GM12878 (cell line): ENCODE measurements around the gene ADK.

ENCODE experiments used
- EGR1 ChIP-seq, 2 experiments: IDR thresholded peaks; 1 replicate in 1 of 2; 2 replicates in 1 of 2; pipeline ENCODE4 v1.6.1; 2011 to 2012; ENCODE audit warnings: low read depth in 2 of 2, low read length in 2 of 2, borderline replicate concordance in 1 of 2, mild to moderate bottlenecking in 1 of 2, moderate library complexity in 1 of 2
- SMAD1 ChIP-seq: fragments of 450-650 bp; IDR thresholded peaks from 2 replicates; pipeline ENCODE4 v1.6.1; 2018; ENCODE audit warnings: mild to moderate bottlenecking, low read depth; ENCODE audit not compliant: partially characterized antibody
- SPI1 ChIP-seq: IDR thresholded peaks from 2 replicates; pipeline ENCODE4 v1.6.1; 2011; ENCODE audit warnings: low read depth, mild to moderate bottlenecking, low read length, moderate library complexity, borderline replicate concordance; ENCODE audit not compliant: insufficient read depth
- ZNF274 ChIP-seq: IDR thresholded peaks from one replicate; pipeline ENCODE4 v1.8.0; 2011; ENCODE audit not compliant: insufficient read length, insufficient read depth
- TF ChIP-seq, protein P1 (sequence below), 3 experiments: IDR thresholded peaks in 2 of 3; conservative IDR thresholded peaks in 1 of 3; 2 replicates each; pipeline ENCODE4 v1.5.1; 2011; ENCODE audit warnings: low read depth in 3 of 3, low read length in 3 of 3, mild to moderate bottlenecking in 3 of 3, control low read depth in 2 of 3, moderate library complexity in 2 of 3, inconsistent platforms in 1 of 3, mixed read lengths in 1 of 3; ENCODE audit not compliant: control insufficient read depth in 2 of 3, insufficient read depth in 1 of 3; ENCODE audit errors: extremely low read depth in 1 of 3

DNA sequence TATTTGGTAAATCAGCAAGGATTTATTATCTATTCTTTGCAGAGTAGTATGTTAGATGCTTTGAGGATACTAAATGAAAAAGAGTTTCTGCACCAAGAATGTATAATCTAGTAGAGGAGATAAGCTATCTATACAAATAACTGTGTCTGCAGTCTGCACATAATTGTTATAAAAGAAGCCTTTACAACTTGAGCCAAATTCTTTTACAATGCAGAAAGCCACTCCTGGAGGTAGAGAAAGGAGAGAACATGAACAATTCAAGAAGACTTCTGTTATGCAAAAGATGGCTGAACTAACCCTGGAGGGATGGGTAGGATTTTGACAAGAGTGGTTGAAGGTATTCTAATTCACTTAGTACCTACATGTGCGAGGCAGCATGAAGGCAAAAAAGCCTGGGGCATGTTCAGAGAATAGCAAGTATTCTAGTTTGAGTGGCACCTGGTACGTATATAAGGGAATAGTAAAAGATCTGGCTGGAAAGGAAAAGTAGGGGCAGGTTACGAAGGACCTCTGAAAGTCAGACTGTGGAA is 424.2 kb downstream of the ADK start:
- TF ChIP-seq SPI1 = no peak
- TF ChIP-seq ZNF274 = no peak
- TF ChIP-seq SMAD1 = no peak
- TF ChIP-seq EGR1 (IDR thresholded peaks at IDR 0.05; ENCODE audit: borderline replicate concordance in 1 of 2, low read depth in 2 of 2, low read length in 2 of 2) = no peak
- TF ChIP-seq, protein P1, sequence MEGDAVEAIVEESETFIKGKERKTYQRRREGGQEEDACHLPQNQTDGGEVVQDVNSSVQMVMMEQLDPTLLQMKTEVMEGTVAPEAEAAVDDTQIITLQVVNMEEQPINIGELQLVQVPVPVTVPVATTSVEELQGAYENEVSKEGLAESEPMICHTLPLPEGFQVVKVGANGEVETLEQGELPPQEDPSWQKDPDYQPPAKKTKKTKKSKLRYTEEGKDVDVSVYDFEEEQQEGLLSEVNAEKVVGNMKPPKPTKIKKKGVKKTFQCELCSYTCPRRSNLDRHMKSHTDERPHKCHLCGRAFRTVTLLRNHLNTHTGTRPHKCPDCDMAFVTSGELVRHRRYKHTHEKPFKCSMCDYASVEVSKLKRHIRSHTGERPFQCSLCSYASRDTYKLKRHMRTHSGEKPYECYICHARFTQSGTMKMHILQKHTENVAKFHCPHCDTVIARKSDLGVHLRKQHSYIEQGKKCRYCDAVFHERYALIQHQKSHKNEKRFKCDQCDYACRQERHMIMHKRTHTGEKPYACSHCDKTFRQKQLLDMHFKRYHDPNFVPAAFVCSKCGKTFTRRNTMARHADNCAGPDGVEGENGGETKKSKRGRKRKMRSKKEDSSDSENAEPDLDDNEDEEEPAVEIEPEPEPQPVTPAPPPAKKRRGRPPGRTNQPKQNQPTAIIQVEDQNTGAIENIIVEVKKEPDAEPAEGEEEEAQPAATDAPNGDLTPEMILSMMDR (IDR thresholded peaks at IDR 0.05 in 2 of 3, conservative IDR thresholded peaks at IDR 0.05 in 1 of 3; ENCODE audit: control insufficient read depth in 2 of 3, extremely low read depth in 1 of 3, insufficient read depth in 1 of 3, low read depth in 3 of 3, low read length in 3 of 3) = no peak
